GM12891 (cell line): ENCODE results near the gene HSH2D.

Experiments used
- PAX5 ChIP-seq: IDR thresholded peaks from 2 replicates; pipeline ENCODE4 v1.6.1; 2011; ENCODE audit warnings: low read length, moderate library complexity, mild to moderate bottlenecking; ENCODE audit not compliant: insufficient read depth, severe bottlenecking
- POLR2A ChIP-seq: IDR thresholded peaks from 2 replicates; pipeline ENCODE4 v1.6.1; 2011; ENCODE audit warnings: low read depth, low read length, control low read depth
- POLR2AphosphoS5 ChIP-seq: IDR thresholded peaks from 2 replicates; pipeline ENCODE4 v1.6.1; 2011; ENCODE audit warnings: low read depth, low read length, control low read depth
- POU2F2 ChIP-seq: IDR thresholded peaks from 2 replicates; pipeline ENCODE4 v1.6.1; 2011; ENCODE audit warnings: low read depth, mild to moderate bottlenecking, control low read depth, low read length, moderate library complexity
- TAF1 ChIP-seq: IDR thresholded peaks from 2 replicates; pipeline ENCODE4 v1.6.1; 2011; ENCODE audit warnings: low read depth, low read length, control low read depth

GRCh38 chr19:16116067-16116466, 27.4 kb upstream of the HSH2D start:
- TF ChIP-seq POLR2A (no peak), POLR2AphosphoS5 (no peak), POU2F2 (no peak), TAF1 (no peak), PAX5 (no peak)
